ENCODE results near the gene CRHR2.

The CRHR2 gene

GRCh38 chr7:30708983-30709382 is 26.7 kb upstream of the CRHR2 start:
- no peak overlapping the region for H3K9ac ChIP-seq

GRCh38 chr7:30708412-30708811 is 26.2 kb upstream of the CRHR2 start:
- no peak overlapping the region for H3K27ac ChIP-seq
- H3K4me1 ChIP-seq = peaks cover 0 to 8% (median 2%) of the 10 kb centered on the region in 10 experiments; a peak in 11 of 20 replicates
- no peak overlapping the region for H3K4me2 ChIP-seq
- H3K27me3 ChIP-seq = no peaks in the 10 kb centered on the region
- no peak overlapping the region for H3K4me3 ChIP-seq
- H3K9ac ChIP-seq = no peak overlapping the region
- no peaks in the 10 kb centered on the region; a peak in 1 of 22 replicates for H4K20me1 ChIP-seq
- no peaks in the 10 kb centered on the region for H3K9me3 ChIP-seq (replicated peaks in 1 of 11)
- TF ChIP-seq Cebpa-rat (IDR thresholded peaks at IDR 0.05) = no peak
- no peaks in the 10 kb centered on the region for H3K36me3 ChIP-seq

More at GRCh38 chr7:30708983-30709382, 26.7 kb upstream of the CRHR2 start:
- Histone ChIP-seq H3K4me2 (peak overlapping the region in 4 of 11 experiments; percentile 7 to 47 (median 29); a peak in 3 of 22 replicates), H3K27ac (no peak overlapping the region), H3K9me3 (replicated peaks in 1 of 11) (no peaks in the 10 kb centered on the region), H3K36me3 (no peaks in the 10 kb centered on the region), H3K27me3 (no peaks in the 10 kb centered on the region), H3K4me1 (peaks cover 0 to 10% (median 4%) of the 10 kb centered on the region in 10 experiments; a peak in 11 of 20 replicates), H4K20me1 (no peaks in the 10 kb centered on the region; a peak in 1 of 22 replicates), H3K4me3 (no peak overlapping the region)
- 0 out of 22 replicates have a peak, but pooled peaks of 1 of the 11 experiments have one; percentile 21 for TF ChIP-seq Cebpa-rat (IDR thresholded peaks at IDR 0.05)

GRCh38 chr7:30707391-30708357 is 25.4 kb upstream of the CRHR2 start:
- no peak overlapping the region for H3K27ac ChIP-seq
- H3K36me3 ChIP-seq = no peaks in the 10 kb centered on the region
- H3K4me1 ChIP-seq = peaks cover 0 to 4% (median 0%) of the 10 kb centered on the region in 10 experiments; a peak in 3 of 20 replicates
- no peaks in the 10 kb centered on the region for H3K27me3 ChIP-seq
- no peaks in the 10 kb centered on the region; a peak in 1 of 22 replicates for H4K20me1 ChIP-seq
- H3K9ac ChIP-seq = no peak overlapping the region
- no peaks in the 10 kb centered on the region for H3K9me3 ChIP-seq (replicated peaks in 1 of 11)
- no peak overlapping the region for H3K4me3 ChIP-seq
- no peak for TF ChIP-seq Cebpa-rat (IDR thresholded peaks at IDR 0.05)
- no peak overlapping the region for H3K4me2 ChIP-seq

GRCh38 chr7:30706908-30707307 is 24.7 kb upstream of the CRHR2 start:
- Histone ChIP-seq H3K4me1 (peaks cover 0 to 8% (median 1%) of the 10 kb centered on the region in 10 experiments; a peak in 8 of 20 replicates), H3K27me3 (no peaks in the 10 kb centered on the region), H3K4me3 (no peak overlapping the region), H3K36me3 (no peaks in the 10 kb centered on the region), H4K20me1 (no peaks in the 10 kb centered on the region), H3K27ac (no peak overlapping the region), H3K9ac (no peak overlapping the region), H3K4me2 (no peak overlapping the region), H3K9me3 (replicated peaks in 1 of 11) (no peaks in the 10 kb centered on the region)
- no peak for TF ChIP-seq Cebpa-rat (IDR thresholded peaks at IDR 0.05)

- Histone ChIP-seq H3K27ac (no peak overlapping the region), H3K4me2 (no peak overlapping the region), H3K27me3 (no peaks in the 10 kb centered on the region), H3K9ac (no peak overlapping the region), H3K36me3 (no peaks in the 10 kb centered on the region), H3K9me3 (replicated peaks in 1 of 11) (no peaks in the 10 kb centered on the region), H4K20me1 (no peaks in the 10 kb centered on the region), H3K4me1 (peaks cover 0 to 11% (median 4%) of the 10 kb centered on the region in 10 experiments; a peak in 8 of 20 replicates), H3K4me3 (no peak overlapping the region)
- TF ChIP-seq Cebpa-rat (IDR thresholded peaks at IDR 0.05) = no peak
Measured at GRCh38 chr7:30706316-30706715, 24.1 kb upstream of the CRHR2 start.

- Histone ChIP-seq H3K9ac (no peak overlapping the region), H3K27ac (no peak overlapping the region), H3K9me3 (replicated peaks in 1 of 11) (no peaks in the 10 kb centered on the region), H4K20me1 (no peaks in the 10 kb centered on the region), H3K4me1 (peaks cover 0 to 11% (median 4%) of the 10 kb centered on the region in 10 experiments; a peak in 8 of 20 replicates), H3K36me3 (no peaks in the 10 kb centered on the region), H3K4me2 (no peak overlapping the region), H3K27me3 (no peaks in the 10 kb centered on the region), H3K4me3 (no peak overlapping the region)
- TF ChIP-seq Cebpa-rat (IDR thresholded peaks at IDR 0.05) = no peak
Measured at GRCh38 chr7:30705596-30705995, 23.3 kb upstream of the CRHR2 start.

- TF ChIP-seq Cebpa-rat (IDR thresholded peaks at IDR 0.05) = no peak
- no peaks in the 10 kb centered on the region for H3K36me3 ChIP-seq
- no peak overlapping the region for H3K4me2 ChIP-seq
- peaks cover 0 to 15% (median 9%) of the 10 kb centered on the region in 10 experiments; a peak in 14 of 20 replicates for H3K4me1 ChIP-seq
- H4K20me1 ChIP-seq = no peaks in the 10 kb centered on the region
- H3K27me3 ChIP-seq = no peaks in the 10 kb centered on the region
- H3K9me3 ChIP-seq (replicated peaks in 1 of 11) = no peaks in the 10 kb centered on the region
- H3K4me3 ChIP-seq = no peak overlapping the region
- no peak overlapping the region for H3K27ac ChIP-seq
- no peak overlapping the region for H3K9ac ChIP-seq
Measured at GRCh38 chr7:30705008-30705407, 22.8 kb upstream of the CRHR2 start.

- H3K4me3 ChIP-seq = no peak overlapping the region
- H3K36me3 ChIP-seq = no peaks in the 10 kb centered on the region
- no peak overlapping the region for H3K27ac ChIP-seq
- no peaks in the 10 kb centered on the region for H3K27me3 ChIP-seq
- H3K4me1 ChIP-seq = peaks cover 0 to 16% (median 13%) of the 10 kb centered on the region in 10 experiments; a peak in 13 of 20 replicates
- H3K9ac ChIP-seq = no peak overlapping the region
- H4K20me1 ChIP-seq = no peaks in the 10 kb centered on the region
- H3K9me3 ChIP-seq (replicated peaks in 1 of 11) = no peaks in the 10 kb centered on the region
- TF ChIP-seq Cebpa-rat (IDR thresholded peaks at IDR 0.05) = no peak
- H3K4me2 ChIP-seq = no peak overlapping the region
Measured at GRCh38 chr7:30703756-30704155, 21.5 kb upstream of the CRHR2 start.

- no peak overlapping the region for H3K4me2 ChIP-seq
- TF ChIP-seq Cebpa-rat (IDR thresholded peaks at IDR 0.05) = no peak
- no peak overlapping the region for H3K9ac ChIP-seq
- H3K9me3 ChIP-seq (replicated peaks in 1 of 11) = no peaks in the 10 kb centered on the region
- H3K27ac ChIP-seq = no peak overlapping the region
- no peaks in the 10 kb centered on the region for H3K36me3 ChIP-seq
- H3K4me3 ChIP-seq = no peak overlapping the region
- H3K27me3 ChIP-seq = no peaks in the 10 kb centered on the region
- H3K4me1 ChIP-seq = peaks cover 12 to 29% (median 16%) of the 10 kb centered on the region in 10 experiments; a peak in 19 of 20 replicates
- no peaks in the 10 kb centered on the region for H4K20me1 ChIP-seq
Measured at GRCh38 chr7:30702200-30702599, 19.9 kb upstream of the CRHR2 start.
